HepG2 (cell line): ENCODE measurements around the gene FDPS. TPM values are rescaled to one million over a fixed set of nuclear protein-coding genes. Genes with fewer than 3 reads are reported as not detected.

Experiments used
- HOXA7 ChIP-seq: sonication (generic); formaldehyde crosslinking; IDR thresholded peaks from 2 replicates; pipeline ENCODE4 v1.8.1; 2022; ENCODE audit warnings: mild to moderate bottlenecking, missing genetic modification reagents, moderate library complexity
- ISL2 ChIP-seq: sonication (generic); formaldehyde crosslinking; IDR thresholded peaks from 2 replicates; pipeline ENCODE4 v1.5.0; 2020; ENCODE audit warnings: missing genetic modification reagents
- RELA ChIP-seq: sonication (generic); formaldehyde crosslinking; IDR thresholded peaks from 2 replicates; pipeline ENCODE4 v1.4.0; 2020; ENCODE audit warnings: missing genetic modification reagents
- SAP130 ChIP-seq: IDR thresholded peaks from 2 replicates; pipeline ENCODE4 v1.6.1; 2016; ENCODE audit warnings: low read depth
- TBX2 ChIP-seq: sonication (generic); formaldehyde crosslinking; IDR thresholded peaks from 2 replicates; pipeline ENCODE4 v1.5.0; 2020; ENCODE audit warnings: missing genetic modification reagents, mild to moderate bottlenecking, borderline replicate concordance
- ZHX2 ChIP-seq, 2 experiments: sonication (generic) in 1 of 2; formaldehyde crosslinking in 1 of 2; IDR thresholded peaks; 2 replicates each; pipeline versions ENCODE4 v1.6.1 to v1.9.0; 2014 to 2022; ENCODE audit warnings: antibody characterized with exemption in 1 of 2, borderline replicate concordance in 1 of 2, inconsistent platforms in 1 of 2, low read depth in 1 of 2, missing genetic modification reagents in 1 of 2
- ZNF225 ChIP-seq: sonication (generic); formaldehyde crosslinking; IDR thresholded peaks from 2 replicates; pipeline ENCODE4 v1.4.0; 2020; ENCODE audit warnings: mild to moderate bottlenecking, missing genetic modification reagents
- ZNF343 ChIP-seq: sonication (generic); formaldehyde crosslinking; IDR thresholded peaks from 2 replicates; pipeline ENCODE4 v1.4.0; 2020; ENCODE audit warnings: mild to moderate bottlenecking, missing genetic modification reagents
- ZNF563 ChIP-seq: sonication (generic); formaldehyde crosslinking; IDR thresholded peaks from 2 replicates; pipeline ENCODE4 v1.8.0; 2022; ENCODE audit warnings: mild to moderate bottlenecking, moderate library complexity, missing genetic modification reagents
- ZNF777 ChIP-seq: sonication (generic); formaldehyde crosslinking; IDR thresholded peaks from 2 replicates; pipeline ENCODE4 v1.4.0; 2020; ENCODE audit warnings: missing genetic modification reagents
- ZSCAN30 ChIP-seq: sonication (generic); formaldehyde crosslinking; IDR thresholded peaks from 2 replicates; pipeline ENCODE4 v1.5.0; 2020; ENCODE audit warnings: mild to moderate bottlenecking, missing genetic modification reagents
- polyA plus RNA-seq, 8 experiments: library from polyadenylated mRNA; depleted of rRNA in 3 of 8; stranded (reverse) in 7 of 8; unstranded in 1 of 8; fragments of >200 nt; fragmentation: Illumina TruSeq in 4 of 8; extraction: Trizol in 4 of 8; gene quantifications; 2 replicates each; pipeline versions ENCODE4 v1.2.1 to v1.2.3, GENCODE V29; 2011 to 2016; ENCODE audit warnings: low read depth in 4 of 8, missing spikeins in 1 of 8, mixed read lengths in 1 of 8; ENCODE audit not compliant: insufficient read depth in 1 of 8
- total RNA-seq, 5 experiments: library from RNA; depleted of rRNA; stranded (reverse); fragments of >200 nt; fragmentation: Illumina TruSeq; extraction: Trizol; gene quantifications; 2 replicates each; pipeline ENCODE4 v1.2.3, GENCODE V29; 2016; ENCODE audit warnings: low read depth in 1 of 5
- TF ChIP-seq, protein P1 (sequence below): sonication (generic); formaldehyde crosslinking; IDR thresholded peaks from 2 replicates; pipeline ENCODE4 v1.8.0; 2022; ENCODE audit warnings: low read depth, missing genetic modification reagents
- TF ChIP-seq, protein P2 (sequence below): sonication (generic); formaldehyde crosslinking; IDR thresholded peaks from 2 replicates; pipeline ENCODE4 v1.4.0; 2020; ENCODE audit warnings: mild to moderate bottlenecking, missing genetic modification reagents
- TF ChIP-seq, protein P3 (sequence below): IDR thresholded peaks from 2 replicates; pipeline ENCODE4 v1.6.1; 2016; ENCODE audit warnings: missing biosample characterization, missing genetic modification reagents, low read depth

FDPS gene
- total and polyA plus RNA-seq, 2 of the 13 experiments (the other 11 are each of a cell fraction or from before 2014, with no cell fraction given), result 264 to 519 TPM

DNA sequence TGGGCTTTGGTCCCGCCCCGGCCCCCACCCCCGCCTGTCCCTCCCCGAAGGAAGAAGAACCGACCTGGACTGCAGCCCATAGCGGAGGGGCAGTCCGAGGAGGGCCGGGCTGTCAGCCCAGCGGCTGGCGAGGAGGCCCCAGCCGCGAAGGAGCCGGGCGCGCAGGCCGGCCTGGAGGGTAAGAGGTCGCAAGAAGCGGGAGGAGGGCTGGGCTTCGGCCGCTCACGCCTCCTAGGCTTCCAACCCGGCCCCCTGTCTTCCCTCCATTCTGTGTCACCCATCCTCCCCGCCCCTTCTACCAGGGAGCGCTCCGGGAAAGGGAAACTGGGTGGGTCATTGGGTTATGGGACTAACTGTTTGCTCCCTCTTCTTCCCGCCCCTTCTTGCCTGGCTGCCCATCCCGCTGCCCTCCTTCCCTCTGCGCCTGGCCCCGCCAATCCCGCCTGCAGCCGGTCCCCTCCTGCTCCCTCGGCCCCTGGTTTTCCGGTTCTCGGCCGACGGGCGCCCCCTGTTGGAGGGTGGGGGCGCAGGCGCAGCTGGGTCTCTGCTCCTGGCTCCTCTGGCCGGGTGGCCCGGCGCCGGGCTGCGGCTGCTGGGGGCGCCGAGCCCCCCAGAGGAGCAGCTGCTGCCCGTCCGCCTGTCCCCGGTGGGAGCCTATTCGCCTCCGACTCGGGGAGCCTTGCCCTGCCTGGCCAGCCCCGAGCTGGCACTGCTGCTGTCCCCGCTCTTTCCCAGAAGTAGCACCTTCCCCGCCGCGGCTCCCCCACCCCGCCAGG is 14.5 kb downstream of the FDPS start (continued):
- TF ChIP-seq TBX2 (CRISPR knock-in tag) (peak; percentile 34; the same call in 1 of the 2 replicates), SAP130 (peak; percentile 82), ISL2 (CRISPR knock-in tag) (no peak; the same call in 1 of the 2 replicates), ZHX2 (IDR thresholded peaks at IDR 0.05; ENCODE audit: low read depth) (no peak), ZHX2 (CRISPR knock-in tag; IDR thresholded peaks at IDR 0.05; ENCODE audit: borderline replicate concordance) (no peak), ZNF343 (CRISPR knock-in tag) (no peak), ZSCAN30 (no peak), ZNF777 (no peak), ZNF225 (no peak), HOXA7 (no peak), RELA (CRISPR knock-in tag) (no peak), ZNF563 (0 out of 2 replicates have a peak, but pooled peaks have one; percentile 28)
- TF ChIP-seq, protein P1, sequence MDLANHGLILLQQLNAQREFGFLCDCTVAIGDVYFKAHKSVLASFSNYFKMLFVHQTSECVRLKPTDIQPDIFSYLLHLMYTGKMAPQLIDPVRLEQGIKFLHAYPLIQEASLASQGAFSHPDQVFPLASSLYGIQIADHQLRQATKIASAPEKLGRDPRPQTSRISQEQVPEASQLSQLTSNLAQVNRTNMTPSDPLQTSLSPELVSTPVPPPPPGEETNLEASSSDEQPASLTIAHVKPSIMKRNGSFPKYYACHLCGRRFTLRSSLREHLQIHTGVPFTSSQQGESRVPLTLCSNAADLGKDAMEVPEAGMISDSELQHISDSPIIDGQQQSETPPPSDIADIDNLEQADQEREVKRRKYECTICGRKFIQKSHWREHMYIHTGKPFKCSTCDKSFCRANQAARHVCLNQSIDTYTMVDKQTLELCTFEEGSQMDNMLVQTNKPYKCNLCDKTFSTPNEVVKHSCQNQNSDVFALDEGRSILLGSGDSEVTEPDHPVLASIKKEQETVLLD (CRISPR knock-in tag), result peak; percentile 79
- TF ChIP-seq, protein P2, sequence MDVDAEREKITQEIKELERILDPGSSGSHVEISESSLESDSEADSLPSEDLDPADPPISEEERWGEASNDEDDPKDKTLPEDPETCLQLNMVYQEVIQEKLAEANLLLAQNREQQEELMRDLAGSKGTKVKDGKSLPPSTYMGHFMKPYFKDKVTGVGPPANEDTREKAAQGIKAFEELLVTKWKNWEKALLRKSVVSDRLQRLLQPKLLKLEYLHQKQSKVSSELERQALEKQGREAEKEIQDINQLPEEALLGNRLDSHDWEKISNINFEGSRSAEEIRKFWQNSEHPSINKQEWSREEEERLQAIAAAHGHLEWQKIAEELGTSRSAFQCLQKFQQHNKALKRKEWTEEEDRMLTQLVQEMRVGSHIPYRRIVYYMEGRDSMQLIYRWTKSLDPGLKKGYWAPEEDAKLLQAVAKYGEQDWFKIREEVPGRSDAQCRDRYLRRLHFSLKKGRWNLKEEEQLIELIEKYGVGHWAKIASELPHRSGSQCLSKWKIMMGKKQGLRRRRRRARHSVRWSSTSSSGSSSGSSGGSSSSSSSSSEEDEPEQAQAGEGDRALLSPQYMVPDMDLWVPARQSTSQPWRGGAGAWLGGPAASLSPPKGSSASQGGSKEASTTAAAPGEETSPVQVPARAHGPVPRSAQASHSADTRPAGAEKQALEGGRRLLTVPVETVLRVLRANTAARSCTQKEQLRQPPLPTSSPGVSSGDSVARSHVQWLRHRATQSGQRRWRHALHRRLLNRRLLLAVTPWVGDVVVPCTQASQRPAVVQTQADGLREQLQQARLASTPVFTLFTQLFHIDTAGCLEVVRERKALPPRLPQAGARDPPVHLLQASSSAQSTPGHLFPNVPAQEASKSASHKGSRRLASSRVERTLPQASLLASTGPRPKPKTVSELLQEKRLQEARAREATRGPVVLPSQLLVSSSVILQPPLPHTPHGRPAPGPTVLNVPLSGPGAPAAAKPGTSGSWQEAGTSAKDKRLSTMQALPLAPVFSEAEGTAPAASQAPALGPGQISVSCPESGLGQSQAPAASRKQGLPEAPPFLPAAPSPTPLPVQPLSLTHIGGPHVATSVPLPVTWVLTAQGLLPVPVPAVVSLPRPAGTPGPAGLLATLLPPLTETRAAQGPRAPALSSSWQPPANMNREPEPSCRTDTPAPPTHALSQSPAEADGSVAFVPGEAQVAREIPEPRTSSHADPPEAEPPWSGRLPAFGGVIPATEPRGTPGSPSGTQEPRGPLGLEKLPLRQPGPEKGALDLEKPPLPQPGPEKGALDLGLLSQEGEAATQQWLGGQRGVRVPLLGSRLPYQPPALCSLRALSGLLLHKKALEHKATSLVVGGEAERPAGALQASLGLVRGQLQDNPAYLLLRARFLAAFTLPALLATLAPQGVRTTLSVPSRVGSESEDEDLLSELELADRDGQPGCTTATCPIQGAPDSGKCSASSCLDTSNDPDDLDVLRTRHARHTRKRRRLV (CRISPR knock-in tag), result no peak
- TF ChIP-seq, protein P3, sequence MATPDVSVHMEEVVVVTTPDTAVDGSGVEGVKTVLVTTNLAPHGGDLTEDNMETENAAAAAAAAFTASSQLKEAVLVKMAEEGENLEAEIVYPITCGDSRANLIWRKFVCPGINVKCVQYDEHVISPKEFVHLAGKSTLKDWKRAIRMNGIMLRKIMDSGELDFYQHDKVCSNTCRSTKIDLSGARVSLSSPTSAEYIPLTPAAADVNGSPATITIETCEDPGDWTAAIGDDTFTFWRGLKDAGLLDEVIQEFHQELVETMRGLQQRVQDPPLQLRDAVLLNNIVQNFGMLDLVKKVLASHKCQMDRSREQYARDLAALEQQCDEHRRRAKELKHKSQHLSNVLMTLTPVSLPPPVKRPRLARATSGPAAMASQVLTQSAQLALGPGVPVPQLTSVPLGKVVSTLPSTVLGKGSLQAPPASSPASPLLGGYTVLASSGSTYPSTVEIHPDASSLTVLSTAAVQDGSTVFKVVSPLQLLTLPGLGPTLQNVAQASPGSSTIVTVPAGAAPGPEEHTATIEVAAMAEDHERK (CRISPR knock-in tag), result 0 out of 2 replicates have a peak, but pooled peaks have one; percentile 31
